GM12878 (cell line): ENCODE measurements around the gene AHCYL2. TPM values are rescaled to one million over a fixed set of nuclear protein-coding genes. Genes with fewer than 3 reads are reported as not detected.

Experiments used
- ATAC-seq: fragments of 200-7000 bp; cut with Tn5 transposase; 3 replicates; pipeline ENCODE4 v1.9.1; 2020; ENCODE audit warnings: mild to moderate bottlenecking, moderate library complexity
- BruUV-seq: library from RNA; stranded (reverse); fragments of 400-500 nt; replicated peaks from 2 replicates; lab custom pipeline; 2021; lab: Mats Ljungman, UMichigan
- CTCF ChIA-PET: fragments of 300-600 bp; sonication (Branson Sonifier 250); formaldehyde crosslinking; extraction: SDS; loops from one replicate; lab custom pipeline; 2021; ENCODE audit warnings: inconsistent platforms; lab: Yijun Ruan, JAX
- POLR2A ChIA-PET: fragments of 350-600 bp; formaldehyde crosslinking; extraction: SDS; loops from one replicate; lab custom pipeline; 2021; ENCODE audit warnings: inconsistent platforms; lab: Charles Lee
- RAD21 ChIA-PET: fragments of 300-600 bp; sonication (Branson Sonifier 250); formaldehyde crosslinking; loops from one replicate; lab custom pipeline; 2023; ENCODE audit warnings: antibody characterized with exemption; ENCODE audit not compliant: unreplicated experiment; lab: Charles Lee
- SMC1A ChIA-PET: fragments of 300-600 bp; sonication (Branson Sonifier 250); formaldehyde crosslinking; loops from one replicate; lab custom pipeline; 2023; ENCODE audit not compliant: unreplicated experiment, uncharacterized antibody; lab: Charles Lee
- DNase-seq: peaks from one replicate; pipeline ENCODE4 v3.0.0-alpha.2; 2011; ENCODE audit warnings: low read depth, low spot score
- FAIRE-seq: peaks from 3 replicates; lab custom pipeline; 2011; peaks lifted over from hg19 to GRCh38; lab: Jason Lieb, UNC
- H2AFZ ChIP-seq: 2 replicates; pipeline ENCODE4 v1.6.0; 2011; ENCODE audit warnings: low read depth, low read length, control low read depth; ENCODE audit not compliant: control insufficient read depth
- H3K27ac ChIP-seq: 2 replicates; pipeline ENCODE4 v1.5.1; 2011; ENCODE audit warnings: control low read depth; ENCODE audit not compliant: control insufficient read depth, insufficient read depth
- H3K27me3 ChIP-seq, 2 experiments: replicated peaks in 1 of 2; 2 replicates each; pipeline versions ENCODE4 v1.6.0 to v1.6.1; 2011; ENCODE audit warnings: low read length in 1 of 2; ENCODE audit not compliant: control insufficient read depth in 2 of 2, insufficient read depth in 2 of 2
- H3K36me3 ChIP-seq, 2 experiments: 2 replicates each; pipeline ENCODE4 v1.5.1; 2011; ENCODE audit warnings: low read length in 1 of 2; ENCODE audit not compliant: control insufficient read depth in 2 of 2, insufficient read depth in 2 of 2
- H3K4me1 ChIP-seq: 2 replicates; pipeline ENCODE4 v1.6.1; 2011; ENCODE audit warnings: mild to moderate bottlenecking, low read length, moderate library complexity, mixed read lengths; ENCODE audit not compliant: control insufficient read depth, insufficient read depth
- H3K4me2 ChIP-seq: 2 replicates; pipeline ENCODE4 v1.6.0; 2011; ENCODE audit warnings: control low read depth; ENCODE audit not compliant: control insufficient read depth, insufficient read depth
- H3K4me3 ChIP-seq: fragments of 200-600 bp; sonication (generic); 2 replicates; pipeline ENCODE4 v1.5.1; 2016
- H3K79me2 ChIP-seq: 2 replicates; pipeline ENCODE4 v1.6.0; 2011; ENCODE audit warnings: low read length; ENCODE audit not compliant: control insufficient read depth, insufficient read depth
- H3K9ac ChIP-seq: 2 replicates; pipeline ENCODE4 v1.8.0; 2011; ENCODE audit warnings: low read length, control low read depth, mixed read lengths; ENCODE audit not compliant: control insufficient read depth, insufficient read depth
- H3K9me3 ChIP-seq: replicated peaks from 3 replicates; pipeline ENCODE4 v1.5.1; 2011; ENCODE audit warnings: mild to moderate bottlenecking, low read length; ENCODE audit not compliant: control insufficient read depth, insufficient read depth
- H4K20me1 ChIP-seq: 2 replicates; pipeline ENCODE4 v1.6.0; 2011; ENCODE audit not compliant: control insufficient read depth, insufficient read depth
- CBFB ChIP-seq: IDR thresholded peaks from 2 replicates; pipeline ENCODE4 v1.6.1; 2016; ENCODE audit warnings: antibody characterized with exemption, low read depth
- CBX3 ChIP-seq: fragments of 200-600 bp; sonication (generic); IDR thresholded peaks from 2 replicates; pipeline ENCODE4 v1.6.1; 2016; ENCODE audit warnings: low read depth, borderline replicate concordance
- CREB1 ChIP-seq: IDR thresholded peaks from 2 replicates; pipeline ENCODE4 v1.6.1; 2012; ENCODE audit warnings: low read depth, mild to moderate bottlenecking, inconsistent platforms
- E2F8 ChIP-seq: fragments of 450-650 bp; IDR thresholded peaks from 2 replicates; pipeline ENCODE4 v1.6.1; 2018; ENCODE audit warnings: mild to moderate bottlenecking, low read depth, moderate library complexity; ENCODE audit not compliant: partially characterized antibody
- EP300 ChIP-seq, 2 experiments: fragments of 150-350 bp in 1 of 2; IDR thresholded peaks; 2 replicates each; pipeline ENCODE4 v1.6.1; 2011 to 2012; ENCODE audit warnings: low read depth in 2 of 2, low read length in 2 of 2, borderline replicate concordance in 1 of 2, improper control_type of control experiment in 1 of 2, inconsistent platforms in 1 of 2; ENCODE audit not compliant: control insufficient read depth in 1 of 2
- EZH2 ChIP-seq: IDR thresholded peaks from 2 replicates; pipeline ENCODE4 v1.6.1; 2012; ENCODE audit warnings: low read depth, mild to moderate bottlenecking, control low read depth, inconsistent platforms, low read length, borderline replicate concordance; ENCODE audit not compliant: control insufficient read depth
- FOS ChIP-seq: IDR thresholded peaks from 3 replicates; pipeline ENCODE4 v1.6.1; 2011; ENCODE audit warnings: borderline replicate concordance; ENCODE audit not compliant: insufficient read length; ENCODE audit errors: extremely low read depth
- GATAD2B ChIP-seq: fragments of 450-650 bp; conservative IDR thresholded peaks from 2 replicates; pipeline ENCODE4 v1.6.1; 2017; ENCODE audit warnings: low read depth, mild to moderate bottlenecking, moderate library complexity
- MEF2B ChIP-seq: fragments of 450-650 bp; IDR thresholded peaks from 2 replicates; pipeline ENCODE4 v1.6.1; 2018; ENCODE audit warnings: mild to moderate bottlenecking, moderate library complexity; ENCODE audit not compliant: partially characterized antibody, poor library complexity, severe bottlenecking
- PAX8 ChIP-seq: fragments of 450-650 bp; IDR thresholded peaks from 2 replicates; pipeline ENCODE4 v1.6.1; 2017; ENCODE audit warnings: mild to moderate bottlenecking, moderate library complexity
- RFX5 ChIP-seq: IDR thresholded peaks from 2 replicates; pipeline ENCODE4 v1.6.1; 2011; ENCODE audit warnings: low read depth, low read length, improper control_type of control experiment
- SIN3A ChIP-seq: IDR thresholded peaks from 2 replicates; pipeline ENCODE4 v1.6.1; 2012; ENCODE audit warnings: low read depth, low read length, improper control_type of control experiment
- SPI1 ChIP-seq: IDR thresholded peaks from 2 replicates; pipeline ENCODE4 v1.6.1; 2011; ENCODE audit warnings: low read depth, mild to moderate bottlenecking, low read length, moderate library complexity, borderline replicate concordance; ENCODE audit not compliant: insufficient read depth
- STAT3 ChIP-seq: IDR thresholded peaks from 2 replicates; pipeline ENCODE4 v1.6.1; 2011; ENCODE audit warnings: low read depth, low read length, improper control_type of control experiment
- USF2 ChIP-seq: IDR thresholded peaks from 2 replicates; pipeline ENCODE4 v1.6.1; 2011; ENCODE audit warnings: low read depth, low read length, improper control_type of control experiment, borderline replicate concordance
- ZBED1 ChIP-seq: IDR thresholded peaks from 2 replicates; pipeline ENCODE4 v1.6.1; 2016; ENCODE audit warnings: borderline replicate concordance
- ZNF687 ChIP-seq: fragments of 450-650 bp; IDR thresholded peaks from 2 replicates; pipeline ENCODE4 v1.6.1; 2017; ENCODE audit warnings: mild to moderate bottlenecking, moderate library complexity
- WGBS: methylation state at CpG from one replicate; pipeline ENCODE4 v1.1.6; 2016; ENCODE audit warnings: low lambda C conversion rate; ENCODE audit not compliant: insufficient replicate concordance, insufficient coverage; ENCODE audit errors: missing lambda C conversion rate; 5-methylcytosine and 5-hydroxymethylcytosine counted together
- in situ Hi-C: fragments of 300-500 bp; cut with MboI; formaldehyde crosslinking; loops from 9 replicates; pipeline ENCODE4 v1.14.3; 2018; ENCODE audit warnings: mixed read lengths
- intact Hi-C: fragments of 100-400 bp; cut with micrococcal nuclease; formaldehyde crosslinking; loops from one replicate; pipeline ENCODE4 v1.14.2; 2022; ENCODE audit not compliant: unreplicated experiment
- polyA plus RNA-seq, 11 experiments: library from polyadenylated mRNA; depleted of rRNA in 4 of 11; unstranded in 6 of 11; stranded (reverse) in 5 of 11; fragments of >200 nt; fragmentation: Nextera tagmentation in 4 of 11; fragmentation: Illumina TruSeq in 1 of 11; extraction: Ambion mirVana in 4 of 11; extraction: Trizol in 1 of 11; gene quantifications; 1 replicate in 1 of 11; 2 replicates in 10 of 11; pipeline versions ENCODE4 v1.2.1 to v1.2.3, GENCODE V29; 2011 to 2016; ENCODE audit warnings: inconsistent platforms in 2 of 11, missing spikeins in 2 of 11, low read depth in 1 of 11
- total RNA-seq, 4 experiments: library from RNA; depleted of rRNA in 3 of 4; stranded (reverse); fragments of >200 nt in 3 of 4; fragmentation: Illumina TruSeq in 1 of 4; extraction: Trizol in 1 of 4; gene quantifications; 2 replicates each; pipeline versions ENCODE4 v1.2.1 to v1.2.3, GENCODE V29; 2013 to 2021

Gene AHCYL2
- total and polyA plus RNA-seq, 10 of the 15 experiments (the other 5 are each of a cell fraction or from before 2014, with no cell fraction given), result 1.7 to 29.1 (median 5.4) TPM

- ChIA-PET CTCF (interaction anchor here (1.0 to 3.0 kb wide), 4 partner anchors 9 to 105 kb away, joined by 4 to 16 read pairs (median 8); no protein-coding TSS in a partner anchor), SMC1A (interaction anchor here (0.9 to 2.3 kb wide), 3 partner anchors 9 to 14 kb away, joined by 3 to 8 read pairs (median 3); no protein-coding TSS in a partner anchor), POLR2A (no interaction called here), RAD21 (interaction anchor here (1.0 kb wide), 1 partner anchor 38 kb away, joined by 3 read pairs; no protein-coding TSS in a partner anchor)
- Histone ChIP-seq H3K4me1 (peaks cover 3% of the 10 kb centered on the region; the same call in 1 of the 2 replicates), H3K4me2 (no peak overlapping the region), H3K27ac (no peak overlapping the region), H4K20me1 (no peaks in the 10 kb centered on the region), H2AFZ (no peak overlapping the region), H3K36me3 (no peaks in the 10 kb centered on the region), H3K79me2 (no peaks in the 10 kb centered on the region), H3K27me3 (no peaks in the 10 kb centered on the region), H3K9ac (no peak overlapping the region), H3K4me3 (no peak overlapping the region), H3K9me3 (no peaks in the 10 kb centered on the region)
- no peak for FAIRE-seq
- intact Hi-C loops, result no loop called here
- in situ Hi-C loops, result no loop called here
- WGBS, result 79% methylated on average over 2 of the region's 2 CpGs
- no peak for ATAC-seq
- BruUV-seq, result no TSS peak
- DNase-seq, result no peak
- TF ChIP-seq EP300 (IDR thresholded peaks at IDR 0.05; ENCODE audit: borderline replicate concordance in 1 of 2, control insufficient read depth in 1 of 2, low read depth in 2 of 2, low read length in 2 of 2) (no peak), E2F8 (no peak), EZH2 (no peak), SIN3A (no peak), CBX3 (no peak), USF2 (no peak), CREB1 (no peak), ZNF687 (no peak), STAT3 (no peak), GATAD2B (no peak), RFX5 (no peak), ZBED1 (no peak), MEF2B (no peak), PAX8 (no peak), FOS (no peak), SPI1 (no peak), CBFB (no peak)
Measured at GRCh38 chr7:129262324-129262723, 37.5 kb downstream of the AHCYL2 start.
